HepG2 (cell line): ENCODE results near the gene ICAM2. TPM values are rescaled to one million over a fixed set of nuclear protein-coding genes. Genes with fewer than 3 reads are reported as not detected.

Source experiments
- ATAC-seq: fragments of 200-7000 bp; cut with Tn5 transposase; 3 replicates; pipeline ENCODE4 v1.9.1; 2020; ENCODE audit warnings: mild to moderate bottlenecking, moderate library complexity
- BruUV-seq: library from RNA; stranded (reverse); fragments of 400-500 nt; replicated peaks from 2 replicates; lab custom pipeline; 2021; lab: Mats Ljungman, UMichigan
- CTCF ChIA-PET: fragments of 300-600 bp; formaldehyde crosslinking; extraction: SDS; loops from one replicate; lab custom pipeline; 2021; ENCODE audit warnings: low total read pairs, inconsistent platforms, low intra/inter-chr PET ratio; lab: Yijun Ruan, JAX
- POLR2A ChIA-PET: fragments of 350-600 bp; sonication (Branson Sonifier 250); formaldehyde crosslinking; loops from one replicate; lab custom pipeline; 2020; ENCODE audit warnings: antibody characterized with exemption, inconsistent platforms; lab: Yijun Ruan, JAX
- DNase-seq: peaks from one replicate; pipeline ENCODE4 v3.0.0-alpha.2; 2015; ENCODE audit warnings: low spot score
- FAIRE-seq: peaks from 3 replicates; lab custom pipeline; 2011; peaks lifted over from hg19 to GRCh38; lab: Jason Lieb, UNC
- H2AFZ ChIP-seq: one replicate; pipeline ENCODE4 v1.6.1; 2011; ENCODE audit warnings: low read length, inconsistent platforms
- H3K27ac ChIP-seq: fragments of 300-600 bp; 3 replicates; pipeline ENCODE4 v1.8.0; 2011; ENCODE audit warnings: mixed run types, mild to moderate bottlenecking, mixed read lengths, low read length, inconsistent platforms; ENCODE audit not compliant: insufficient read depth; ENCODE audit errors: extremely low read length
- H3K27me3 ChIP-seq, 2 experiments: fragments of 200-600 bp in 1 of 2; 2 replicates in 1 of 2; 3 replicates in 1 of 2; pipeline versions ENCODE4 v1.6.0 to v1.8.0; 2011; ENCODE audit warnings: low read length in 2 of 2, mild to moderate bottlenecking in 2 of 2, moderate library complexity in 2 of 2, inconsistent platforms in 1 of 2; ENCODE audit not compliant: insufficient read depth in 2 of 2, control insufficient read depth in 1 of 2
- H3K36me3 ChIP-seq, 2 experiments: fragments of 200-600 bp in 1 of 2; replicated peaks in 1 of 2; 2 replicates in 1 of 2; 3 replicates in 1 of 2; pipeline versions ENCODE4 v1.5.1 to v1.8.0; 2011; ENCODE audit warnings: low read length in 2 of 2, inconsistent platforms in 1 of 2; ENCODE audit not compliant: insufficient read depth in 2 of 2, control insufficient read depth in 1 of 2
- H3K4me1 ChIP-seq: 2 replicates; pipeline ENCODE4 v1.5.1; 2012; ENCODE audit warnings: low read length, inconsistent platforms; ENCODE audit not compliant: insufficient read depth
- H3K4me2 ChIP-seq: 2 replicates; pipeline ENCODE4 v1.6.0; 2011; ENCODE audit warnings: low read depth, low read length, inconsistent platforms
- H3K4me3 ChIP-seq, 3 experiments: fragments of 200-600 bp in 1 of 3; sonication (generic), shearing (Covaris generic) in 1 of 3; replicated peaks in 1 of 3; 2 replicates each; pipeline ENCODE4 v1.5.1; 2011 to 2016; ENCODE audit warnings: low read length in 3 of 3, inconsistent platforms in 2 of 3, low read depth in 2 of 3, mild to moderate bottlenecking in 2 of 3, control low read depth in 1 of 3, mixed read lengths in 1 of 3; ENCODE audit not compliant: insufficient read depth in 1 of 3
- H3K79me2 ChIP-seq: one replicate; pipeline ENCODE4 v1.6.1; 2011; ENCODE audit warnings: low read length, inconsistent platforms; ENCODE audit not compliant: insufficient read depth
- H3K9ac ChIP-seq: 2 replicates; pipeline ENCODE4 v1.6.0; 2011; ENCODE audit warnings: mild to moderate bottlenecking, low read depth, low read length, inconsistent platforms; ENCODE audit not compliant: insufficient read depth
- H3K9me3 ChIP-seq: 2 replicates; pipeline ENCODE4 v1.5.1; 2012; ENCODE audit warnings: mild to moderate bottlenecking, low read length
- H4K20me1 ChIP-seq: 2 replicates; pipeline ENCODE4 v1.6.0; 2011; ENCODE audit warnings: inconsistent platforms, mild to moderate bottlenecking, low read length, moderate library complexity; ENCODE audit not compliant: insufficient read depth
- ATF7 ChIP-seq, 2 experiments: fragments of 450-650 bp in 1 of 2; sonication (generic) in 1 of 2; formaldehyde crosslinking in 1 of 2; IDR thresholded peaks; 2 replicates each; pipeline versions ENCODE4 v1.4.0 to v1.6.1; 2016 to 2020; ENCODE audit warnings: antibody characterized with exemption in 1 of 2, mild to moderate bottlenecking in 1 of 2, missing genetic modification reagents in 1 of 2
- CENPBD1 ChIP-seq: sonication (generic); formaldehyde crosslinking; IDR thresholded peaks from 2 replicates; pipeline ENCODE4 v1.8.0; 2022; ENCODE audit warnings: missing genetic modification reagents, low read depth, mild to moderate bottlenecking, borderline replicate concordance
- CENPX ChIP-seq: sonication (generic); formaldehyde crosslinking; IDR thresholded peaks from 2 replicates; pipeline ENCODE4 v1.9.0; 2021; ENCODE audit warnings: mild to moderate bottlenecking, missing genetic modification reagents, moderate library complexity
- KDM4B ChIP-seq: sonication (generic); formaldehyde crosslinking; IDR thresholded peaks from 2 replicates; pipeline ENCODE4 v1.4.0; 2020; ENCODE audit warnings: missing genetic modification reagents
- NFATC3 ChIP-seq: sonication (generic); formaldehyde crosslinking; IDR thresholded peaks from 2 replicates; pipeline ENCODE4 v1.5.1; 2020; ENCODE audit warnings: mild to moderate bottlenecking, missing genetic modification reagents
- NR2C2 ChIP-seq: sonication (generic); formaldehyde crosslinking; IDR thresholded peaks from 2 replicates; pipeline ENCODE4 v1.4.0; 2020; ENCODE audit warnings: missing genetic modification reagents, mild to moderate bottlenecking, moderate library complexity, borderline replicate concordance
- PHF5A ChIP-seq: IDR thresholded peaks from one replicate; pipeline ENCODE4 v1.6.1; 2018; ENCODE audit warnings: low read depth, missing genetic modification reagents; ENCODE audit not compliant: unreplicated experiment
- RNF219 ChIP-seq: sonication (generic); formaldehyde crosslinking; IDR thresholded peaks from 2 replicates; pipeline ENCODE4 v1.5.0; 2020; ENCODE audit warnings: mild to moderate bottlenecking, missing genetic modification reagents
- ZEB1 ChIP-seq: IDR thresholded peaks from 2 replicates; pipeline ENCODE4 v1.6.1; 2012; ENCODE audit warnings: mild to moderate bottlenecking, low read depth, inconsistent platforms; ENCODE audit not compliant: insufficient replicate concordance
- ZFP82 ChIP-seq: sonication (generic); formaldehyde crosslinking; IDR thresholded peaks from 2 replicates; pipeline ENCODE4 v1.5.1; 2020; ENCODE audit warnings: mild to moderate bottlenecking, missing genetic modification reagents, borderline replicate concordance
- ZKSCAN5 ChIP-seq: sonication (generic); formaldehyde crosslinking; IDR thresholded peaks from 2 replicates; pipeline ENCODE4 v1.5.1; 2020; ENCODE audit warnings: mild to moderate bottlenecking, missing genetic modification reagents
- ZMYM3 ChIP-seq: sonication (generic); formaldehyde crosslinking; IDR thresholded peaks from 2 replicates; pipeline ENCODE4 v1.5.1; 2020; ENCODE audit warnings: mild to moderate bottlenecking, missing genetic modification reagents
- ZNF136 ChIP-seq: sonication (generic); formaldehyde crosslinking; IDR thresholded peaks from 2 replicates; pipeline ENCODE4 v1.8.1; 2022; ENCODE audit warnings: low read depth, mild to moderate bottlenecking, moderate library complexity, missing genetic modification reagents
- ZNF253 ChIP-seq: sonication (generic); formaldehyde crosslinking; IDR thresholded peaks from 2 replicates; pipeline ENCODE4 v1.8.0; 2022; ENCODE audit warnings: mild to moderate bottlenecking, missing genetic modification reagents, borderline replicate concordance
- ZNF333 ChIP-seq: sonication (generic); formaldehyde crosslinking; IDR thresholded peaks from 2 replicates; pipeline ENCODE4 v1.4.0; 2020; ENCODE audit warnings: mild to moderate bottlenecking, missing genetic modification reagents, borderline replicate concordance
- ZNF510 ChIP-seq: sonication (generic); formaldehyde crosslinking; IDR thresholded peaks from 2 replicates; pipeline ENCODE4 v1.4.0; 2020; ENCODE audit warnings: low read depth, mild to moderate bottlenecking, missing genetic modification reagents
- ZNF552 ChIP-seq: sonication (generic); formaldehyde crosslinking; IDR thresholded peaks from 2 replicates; pipeline ENCODE4 v1.9.0; 2022; ENCODE audit warnings: missing genetic modification reagents, mild to moderate bottlenecking, borderline replicate concordance
- ZNF562 ChIP-seq: sonication (generic); formaldehyde crosslinking; IDR thresholded peaks from 2 replicates; pipeline ENCODE4 v1.8.0; 2022; ENCODE audit warnings: missing genetic modification reagents, borderline replicate concordance
- ZNF737 ChIP-seq: sonication (generic); formaldehyde crosslinking; IDR thresholded peaks from 2 replicates; pipeline ENCODE4 v1.5.0; 2020; ENCODE audit warnings: missing genetic modification reagents, mild to moderate bottlenecking, borderline replicate concordance
- WGBS: methylation state at CpG from one replicate; pipeline ENCODE4 v1.1.6; 2017; ENCODE audit warnings: low lambda C conversion rate; 5-methylcytosine and 5-hydroxymethylcytosine counted together
- in situ Hi-C: cut with HindIII; loops from 2 replicates; pipeline ENCODE4 v1.10.0; 2017; ENCODE audit warnings: low pct_unique_long_range_greater_than_20kb; ENCODE audit not compliant: extremely low pct_ligation_motif_present
- intact Hi-C: fragments of 100-400 bp; cut with micrococcal nuclease; formaldehyde crosslinking; loops from one replicate; pipeline ENCODE4 v1.10.0; 2022; ENCODE audit not compliant: unreplicated experiment
- polyA plus RNA-seq, 8 experiments: library from polyadenylated mRNA; depleted of rRNA in 3 of 8; stranded (reverse) in 7 of 8; unstranded in 1 of 8; fragments of >200 nt; fragmentation: Illumina TruSeq in 4 of 8; extraction: Trizol in 4 of 8; gene quantifications; 2 replicates each; pipeline versions ENCODE4 v1.2.1 to v1.2.3, GENCODE V29; 2011 to 2016; ENCODE audit warnings: low read depth in 4 of 8, missing spikeins in 1 of 8, mixed read lengths in 1 of 8; ENCODE audit not compliant: insufficient read depth in 1 of 8
- total RNA-seq, 5 experiments: library from RNA; depleted of rRNA; stranded (reverse); fragments of >200 nt; fragmentation: Illumina TruSeq; extraction: Trizol; gene quantifications; 2 replicates each; pipeline ENCODE4 v1.2.3, GENCODE V29; 2016; ENCODE audit warnings: low read depth in 1 of 5

Gene ICAM2
- total and polyA plus RNA-seq, 2 of the 13 experiments (the other 11 are each of a cell fraction or from before 2014, with no cell fraction given): 10.9 to 20.8 TPM

- TF ChIP-seq ATF7 (IDR thresholded peaks at IDR 0.05): no peak
- no peak for TF ChIP-seq ATF7 (CRISPR knock-in tag; IDR thresholded peaks at IDR 0.05)
- TF ChIP-seq NFATC3 (CRISPR knock-in tag): no peak
Observed at GRCh38 chr17:63996430-63997182, 23.8 kb downstream of the ICAM2 start (continued).

GRCh38 chr17:63995626-63996025, 24.8 kb downstream of the ICAM2 start:
- Histone ChIP-seq H3K9me3 (no peaks in the 10 kb centered on the region), H3K9ac (no peak overlapping the region), H3K4me2 (no peak overlapping the region), H3K4me3 (no peak overlapping the region), H2AFZ (no peak overlapping the region), H4K20me1 (no peaks in the 10 kb centered on the region), H3K4me1 (peaks cover 29% of the 10 kb centered on the region), H3K36me3 (no peaks in the 10 kb centered on the region), H3K27me3 (peaks cover 15 to 51% of the 10 kb centered on the region in 2 experiments; a peak in 4 of 5 replicates), H3K79me2 (no peaks in the 10 kb centered on the region), H3K27ac (no peak overlapping the region)
- FAIRE-seq (no peak), DNase-seq (no peak), ATAC-seq (no peak)
- in situ Hi-C loops (no loop called here), intact Hi-C loops (no loop called here)
- 31% methylated on average over 5 of the region's 5 CpGs for WGBS
- CTCF ChIA-PET: no interaction called here
- TF ChIP-seq ZNF552 (CRISPR knock-in tag): no peak
- no peak for TF ChIP-seq ZNF510 (CRISPR knock-in tag)
- TF ChIP-seq ZNF253: no peak
- no peak for TF ChIP-seq NR2C2 (CRISPR knock-in tag)
- no peak for TF ChIP-seq CENPBD1
- TF ChIP-seq ZEB1: no peak
- TF ChIP-seq ZNF333: no peak
- no peak for TF ChIP-seq RNF219 (CRISPR knock-in tag)
- TF ChIP-seq ZNF562: no peak
- TF ChIP-seq ZNF136 (CRISPR knock-in tag): no peak
- no peak for TF ChIP-seq CENPX (CRISPR knock-in tag)
- no peak for TF ChIP-seq ZNF737 (CRISPR knock-in tag)
- TF ChIP-seq PHF5A: no peak
- TF ChIP-seq ZKSCAN5 (CRISPR knock-in tag): no peak
- TF ChIP-seq ZMYM3 (CRISPR knock-in tag): no peak
- no peak for TF ChIP-seq KDM4B (CRISPR knock-in tag)
- TF ChIP-seq ZFP82: no peak
- POLR2A ChIA-PET: no interaction called here
- BruUV-seq: no TSS peak
